GM23338 (cell line): ENCODE measurements around the gene DCST2.

Experiments
- JUNB ChIP-seq: IDR thresholded peaks from one replicate; pipeline ENCODE4 v1.6.1; 2016; ENCODE audit warnings: antibody characterized with exemption; ENCODE audit not compliant: unreplicated experiment
- TF ChIP-seq, protein P1 (sequence below), 2 experiments: fragments of 200-600 bp in 1 of 2; sonication (generic) in 1 of 2; conservative IDR thresholded peaks; 2 replicates each; pipeline versions ENCODE4 v1.5.1 to v1.6.1; 2016 to 2017; ENCODE audit warnings: antibody characterized with exemption in 2 of 2, low read depth in 2 of 2, mild to moderate bottlenecking in 2 of 2, moderate library complexity in 1 of 2

DNA sequence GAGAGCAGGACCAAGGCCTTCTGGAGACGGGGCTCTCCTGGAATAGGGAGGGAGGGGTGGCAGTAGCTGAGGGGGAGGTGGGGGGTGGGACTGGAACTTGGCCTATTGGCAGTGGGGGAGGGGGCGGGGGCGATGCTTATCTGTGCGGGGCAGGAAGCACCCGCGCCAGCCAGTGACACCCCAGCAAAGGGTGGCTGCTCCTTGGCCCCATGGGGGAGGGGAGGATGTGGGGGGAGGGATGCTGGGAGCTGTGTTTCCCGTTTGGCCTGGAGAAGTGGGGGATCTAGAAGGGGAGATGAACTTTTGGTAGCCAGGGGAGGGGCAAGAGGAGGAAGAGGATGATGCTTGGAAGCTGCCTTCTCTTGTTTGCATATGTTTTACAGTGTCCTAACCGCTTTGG, 19.9 kb downstream of the DCST2 start:
- TF ChIP-seq JUNB: no peak
- TF ChIP-seq, protein P1, sequence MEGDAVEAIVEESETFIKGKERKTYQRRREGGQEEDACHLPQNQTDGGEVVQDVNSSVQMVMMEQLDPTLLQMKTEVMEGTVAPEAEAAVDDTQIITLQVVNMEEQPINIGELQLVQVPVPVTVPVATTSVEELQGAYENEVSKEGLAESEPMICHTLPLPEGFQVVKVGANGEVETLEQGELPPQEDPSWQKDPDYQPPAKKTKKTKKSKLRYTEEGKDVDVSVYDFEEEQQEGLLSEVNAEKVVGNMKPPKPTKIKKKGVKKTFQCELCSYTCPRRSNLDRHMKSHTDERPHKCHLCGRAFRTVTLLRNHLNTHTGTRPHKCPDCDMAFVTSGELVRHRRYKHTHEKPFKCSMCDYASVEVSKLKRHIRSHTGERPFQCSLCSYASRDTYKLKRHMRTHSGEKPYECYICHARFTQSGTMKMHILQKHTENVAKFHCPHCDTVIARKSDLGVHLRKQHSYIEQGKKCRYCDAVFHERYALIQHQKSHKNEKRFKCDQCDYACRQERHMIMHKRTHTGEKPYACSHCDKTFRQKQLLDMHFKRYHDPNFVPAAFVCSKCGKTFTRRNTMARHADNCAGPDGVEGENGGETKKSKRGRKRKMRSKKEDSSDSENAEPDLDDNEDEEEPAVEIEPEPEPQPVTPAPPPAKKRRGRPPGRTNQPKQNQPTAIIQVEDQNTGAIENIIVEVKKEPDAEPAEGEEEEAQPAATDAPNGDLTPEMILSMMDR (conservative IDR thresholded peaks at IDR 0.05; ENCODE audit: low read depth in 2 of 2): no peak
